LNCAP (cell line): ENCODE data around the gene KLF5.

Experiments
- TF ChIP-seq, protein P1 (sequence below): fragments of 450-650 bp; IDR thresholded peaks from 2 replicates; pipeline ENCODE4 v1.5.1; 2017; ENCODE audit warnings: mild to moderate bottlenecking

The KLF5 gene

DNA sequence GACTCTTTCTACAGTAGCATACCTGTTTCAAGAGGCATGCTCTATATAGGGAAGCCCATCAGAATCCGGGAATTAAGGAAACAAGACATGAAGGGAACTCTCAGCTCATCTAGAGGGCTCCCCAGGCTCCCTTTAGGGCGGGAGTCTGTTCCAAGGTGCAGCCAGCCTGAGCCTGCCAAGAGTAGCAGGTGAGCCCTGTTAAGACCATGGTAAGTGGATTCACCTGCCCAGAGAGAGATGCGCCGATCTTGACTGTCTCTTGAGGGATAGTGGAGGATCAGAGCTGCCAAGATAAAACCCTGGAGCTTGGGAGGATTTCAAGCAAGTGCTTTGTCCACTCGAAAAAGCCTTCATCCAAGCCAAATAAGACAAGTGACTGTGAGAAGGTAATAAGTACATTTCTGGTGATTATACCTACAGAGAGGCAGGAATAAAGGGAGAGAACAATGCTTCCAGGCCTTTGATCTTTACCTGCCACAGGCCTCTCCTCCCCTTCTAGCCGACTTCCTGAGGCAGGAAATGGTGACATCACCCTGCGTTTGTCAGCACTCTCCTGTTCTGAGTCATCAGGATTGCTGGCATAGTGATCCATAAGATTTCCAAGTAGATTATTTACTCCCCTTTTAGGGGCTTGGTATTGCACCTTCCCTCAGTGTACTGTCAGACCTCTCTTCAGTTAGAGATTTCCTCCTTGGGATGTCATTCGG, 31.5 kb downstream of the KLF5 start:
- TF ChIP-seq, protein P1, sequence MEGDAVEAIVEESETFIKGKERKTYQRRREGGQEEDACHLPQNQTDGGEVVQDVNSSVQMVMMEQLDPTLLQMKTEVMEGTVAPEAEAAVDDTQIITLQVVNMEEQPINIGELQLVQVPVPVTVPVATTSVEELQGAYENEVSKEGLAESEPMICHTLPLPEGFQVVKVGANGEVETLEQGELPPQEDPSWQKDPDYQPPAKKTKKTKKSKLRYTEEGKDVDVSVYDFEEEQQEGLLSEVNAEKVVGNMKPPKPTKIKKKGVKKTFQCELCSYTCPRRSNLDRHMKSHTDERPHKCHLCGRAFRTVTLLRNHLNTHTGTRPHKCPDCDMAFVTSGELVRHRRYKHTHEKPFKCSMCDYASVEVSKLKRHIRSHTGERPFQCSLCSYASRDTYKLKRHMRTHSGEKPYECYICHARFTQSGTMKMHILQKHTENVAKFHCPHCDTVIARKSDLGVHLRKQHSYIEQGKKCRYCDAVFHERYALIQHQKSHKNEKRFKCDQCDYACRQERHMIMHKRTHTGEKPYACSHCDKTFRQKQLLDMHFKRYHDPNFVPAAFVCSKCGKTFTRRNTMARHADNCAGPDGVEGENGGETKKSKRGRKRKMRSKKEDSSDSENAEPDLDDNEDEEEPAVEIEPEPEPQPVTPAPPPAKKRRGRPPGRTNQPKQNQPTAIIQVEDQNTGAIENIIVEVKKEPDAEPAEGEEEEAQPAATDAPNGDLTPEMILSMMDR: no peak

DNA sequence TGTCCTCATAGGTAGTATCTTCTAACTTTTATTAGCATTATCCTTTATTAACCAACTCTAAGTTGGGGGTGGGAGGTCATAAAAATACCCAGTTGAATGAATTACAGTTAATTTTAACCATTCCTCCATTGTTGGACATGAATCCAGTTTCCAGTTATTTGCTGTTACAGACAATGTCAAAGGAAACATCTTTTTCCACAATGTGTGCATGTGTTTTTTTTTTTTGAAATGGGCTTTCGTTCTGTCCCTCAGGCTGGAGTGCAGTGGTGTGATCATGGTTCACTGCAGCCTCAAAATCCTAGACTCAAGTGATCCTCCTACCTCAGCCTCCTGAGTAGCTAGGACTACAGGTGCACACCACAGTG, 32.0 kb downstream of the KLF5 start:
- TF ChIP-seq, protein P1: no peak

DNA sequence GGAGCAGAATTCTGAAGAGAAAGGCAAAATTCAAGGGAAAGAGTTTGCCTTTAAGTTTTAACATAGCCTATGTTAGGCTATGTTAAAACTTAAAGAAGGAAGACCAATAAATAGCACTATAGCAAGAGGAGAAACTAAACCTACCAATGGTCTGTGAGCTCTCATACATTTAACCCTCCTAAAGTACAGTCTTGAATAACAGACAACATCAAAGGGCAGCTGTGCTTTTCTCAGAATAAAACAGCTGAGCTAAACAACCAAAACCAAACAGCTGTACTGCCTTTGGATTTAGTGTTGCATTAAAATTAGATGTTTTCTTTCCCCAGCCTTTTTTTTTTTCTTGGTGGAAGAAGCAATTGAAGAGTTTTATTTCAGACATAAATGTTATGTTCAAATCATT, 34.0 kb downstream of the KLF5 start:
- TF ChIP-seq, protein P1: no peak

DNA sequence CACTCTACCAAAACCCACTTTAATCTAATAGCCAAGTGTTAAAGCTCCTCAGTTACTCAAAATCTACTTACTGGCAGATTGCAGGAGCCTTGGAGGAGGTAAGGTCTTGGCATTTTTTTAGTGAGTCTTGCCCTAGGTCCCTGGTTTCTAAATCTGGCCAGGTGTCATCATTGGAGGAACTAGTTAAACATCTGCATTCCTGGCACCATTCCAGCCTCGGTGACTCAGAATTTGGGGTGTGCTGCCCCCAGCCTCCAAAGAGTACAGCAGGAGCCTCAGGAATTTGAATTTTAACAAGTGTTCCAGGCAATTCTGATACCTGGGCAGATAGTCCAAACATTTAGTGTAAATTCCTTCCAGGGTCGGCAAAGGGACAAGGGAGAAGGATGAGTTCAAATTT, 37.4 kb downstream of the KLF5 start:
- TF ChIP-seq, protein P1: no peak

DNA sequence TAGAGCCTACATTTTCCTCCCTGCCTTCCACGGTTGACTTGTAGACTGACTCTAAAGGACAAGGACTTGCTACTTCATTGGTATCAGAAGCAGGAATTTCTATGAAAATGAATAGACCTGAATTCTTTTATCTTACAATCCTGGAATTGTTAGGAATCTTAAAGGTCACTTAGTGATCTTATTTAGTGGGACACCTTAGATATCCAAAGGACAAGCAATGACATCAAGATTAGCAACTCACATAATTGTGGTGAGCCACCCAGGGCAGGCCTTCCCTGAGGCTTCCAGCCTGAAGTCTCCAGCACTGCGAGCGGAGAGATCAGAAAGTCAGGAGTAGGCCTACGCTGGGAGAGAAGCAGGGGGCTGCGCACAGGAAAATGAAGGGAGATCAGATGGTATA, 37.8 kb downstream of the KLF5 start:
- TF ChIP-seq, protein P1: no peak

DNA sequence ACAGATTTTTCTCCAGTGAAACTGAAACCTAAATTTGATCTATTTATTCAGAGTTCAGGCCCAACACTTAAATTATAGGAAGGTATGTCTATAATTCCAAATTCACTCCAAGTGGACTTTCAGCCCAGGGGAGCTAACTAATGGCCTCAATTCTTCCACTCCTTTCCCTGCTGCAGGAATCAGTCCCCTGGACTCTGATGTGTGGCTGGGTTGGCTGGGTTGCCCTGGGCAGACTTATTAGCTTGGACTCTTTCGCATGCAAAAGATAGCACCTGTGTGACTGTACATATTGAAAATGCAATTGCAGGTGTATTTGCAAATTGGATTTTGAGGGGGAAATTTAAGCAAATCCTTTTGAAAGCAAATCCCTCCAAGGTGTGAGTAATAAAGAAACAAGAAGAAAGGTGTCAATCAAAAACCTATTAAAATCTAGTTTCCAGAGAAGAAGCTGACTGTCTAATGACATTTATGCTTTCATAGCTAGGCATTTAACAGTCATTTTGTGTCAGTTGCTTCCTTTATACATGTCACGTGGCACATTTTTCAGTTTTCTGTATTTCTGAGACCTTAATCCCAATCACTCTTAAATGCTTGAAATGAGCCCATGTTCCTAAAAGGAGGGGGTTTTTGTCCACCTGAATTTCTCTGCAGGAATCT, 42.7 kb downstream of the KLF5 start:
- TF ChIP-seq, protein P1: no peak

DNA sequence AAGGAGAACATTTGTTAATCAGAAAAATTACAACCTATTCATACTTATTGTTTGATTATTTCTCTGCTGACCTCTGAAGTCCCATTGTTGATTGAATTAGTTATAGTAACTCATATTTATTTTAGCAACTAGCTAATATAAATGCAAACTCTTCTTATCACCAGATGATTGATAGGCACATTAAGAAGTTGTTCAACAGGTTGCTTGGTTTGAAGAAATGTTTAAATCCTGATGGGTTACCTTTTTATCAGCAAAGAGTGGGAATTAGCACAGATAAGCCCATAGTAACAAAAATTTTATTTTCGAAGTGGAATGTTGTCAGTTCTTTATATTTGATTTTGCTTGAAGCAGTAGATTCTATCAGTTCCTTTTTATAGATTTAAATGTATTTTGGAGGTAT, 44.4 kb downstream of the KLF5 start:
- TF ChIP-seq, protein P1: no peak
